ENCODE results near the gene ECT2L. TPM values are rescaled to one million over a fixed set of nuclear protein-coding genes. Genes with fewer than 3 reads are reported as not detected.

Gene ECT2L
- total and polyA plus RNA-seq, 9 donors: 0.05 to 6.8 (median 0.17) TPM

DNA sequence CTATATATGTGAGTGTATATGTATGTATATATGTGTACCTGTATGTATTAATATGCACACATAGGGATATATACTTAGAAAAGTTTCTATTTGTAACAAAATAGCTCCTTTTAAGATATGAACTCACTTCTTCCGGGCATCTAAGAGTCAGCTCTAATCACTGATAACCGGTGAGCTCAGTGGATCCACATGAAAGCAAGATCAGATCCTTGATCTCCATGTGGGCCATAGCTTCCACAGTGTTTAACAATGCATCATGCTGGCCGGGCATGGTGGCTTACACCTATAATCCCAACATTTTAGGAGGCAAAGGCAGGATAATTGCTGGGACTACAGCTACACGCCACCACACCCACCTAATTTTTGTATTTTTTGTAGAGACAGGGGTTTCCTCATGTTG is 52.6 kb downstream of the ECT2L start:
- intact Hi-C loops (cut with DNase I): no loop called here
- 81 to 95% (median 92%) methylated on average over 4 of the region's 4 CpGs for WGBS, 3 donors
- Histone ChIP-seq H3K27me3 (no peaks in the 10 kb centered on the region), H3K36me3 (no peaks in the 10 kb centered on the region), H3K4me3 (no peak overlapping the region), H3K27ac (no peak overlapping the region), H3K9me3 (no peaks in the 10 kb centered on the region), H3K4me1 (ENCODE audit: insufficient read depth) (peaks cover 4% of the 10 kb centered on the region)
- DNase-seq: no peak
- TF ChIP-seq, protein P1, sequence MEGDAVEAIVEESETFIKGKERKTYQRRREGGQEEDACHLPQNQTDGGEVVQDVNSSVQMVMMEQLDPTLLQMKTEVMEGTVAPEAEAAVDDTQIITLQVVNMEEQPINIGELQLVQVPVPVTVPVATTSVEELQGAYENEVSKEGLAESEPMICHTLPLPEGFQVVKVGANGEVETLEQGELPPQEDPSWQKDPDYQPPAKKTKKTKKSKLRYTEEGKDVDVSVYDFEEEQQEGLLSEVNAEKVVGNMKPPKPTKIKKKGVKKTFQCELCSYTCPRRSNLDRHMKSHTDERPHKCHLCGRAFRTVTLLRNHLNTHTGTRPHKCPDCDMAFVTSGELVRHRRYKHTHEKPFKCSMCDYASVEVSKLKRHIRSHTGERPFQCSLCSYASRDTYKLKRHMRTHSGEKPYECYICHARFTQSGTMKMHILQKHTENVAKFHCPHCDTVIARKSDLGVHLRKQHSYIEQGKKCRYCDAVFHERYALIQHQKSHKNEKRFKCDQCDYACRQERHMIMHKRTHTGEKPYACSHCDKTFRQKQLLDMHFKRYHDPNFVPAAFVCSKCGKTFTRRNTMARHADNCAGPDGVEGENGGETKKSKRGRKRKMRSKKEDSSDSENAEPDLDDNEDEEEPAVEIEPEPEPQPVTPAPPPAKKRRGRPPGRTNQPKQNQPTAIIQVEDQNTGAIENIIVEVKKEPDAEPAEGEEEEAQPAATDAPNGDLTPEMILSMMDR (IDR thresholded peaks at IDR 0.05): no peak
- TF ChIP-seq EP300 (IDR thresholded peaks at IDR 0.05) (no peak), POLR2A (IDR thresholded peaks at IDR 0.05) (no peak)

DNA sequence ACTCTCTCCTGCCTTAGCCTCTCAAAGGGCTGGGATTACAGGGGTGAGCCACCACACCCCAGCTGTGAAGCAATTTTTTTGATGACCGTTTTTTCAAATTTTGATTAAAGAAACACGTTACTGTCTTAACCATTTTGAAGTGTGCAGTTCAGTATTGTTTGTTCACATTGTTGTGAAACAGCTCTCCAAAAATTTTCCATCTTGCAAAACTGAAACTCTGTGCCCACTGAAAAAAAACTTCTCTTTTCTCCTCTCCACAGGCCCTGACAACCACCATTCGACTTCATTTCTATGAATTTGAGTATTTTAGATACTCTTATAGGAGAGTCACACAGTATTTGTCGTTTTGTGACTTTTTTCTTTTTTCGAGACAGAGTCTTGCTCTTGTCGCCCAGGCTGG is 53.9 kb downstream of the ECT2L start:
- Histone ChIP-seq H3K4me3 (no peak overlapping the region), H3K27ac (no peak overlapping the region), H3K27me3 (no peaks in the 10 kb centered on the region), H3K9me3 (no peaks in the 10 kb centered on the region), H3K36me3 (no peaks in the 10 kb centered on the region), H3K4me1 (ENCODE audit: insufficient read depth) (no peaks in the 10 kb centered on the region)
- intact Hi-C loops (cut with DNase I): no loop called here
- DNase-seq: no peak
- TF ChIP-seq POLR2A (IDR thresholded peaks at IDR 0.05) (no peak), EP300 (IDR thresholded peaks at IDR 0.05) (no peak)
- TF ChIP-seq, protein P1 (IDR thresholded peaks at IDR 0.05): no peak
- WGBS, 3 donors: 90 to 92% (median 92%) methylated on average over 6 of the region's 6 CpGs

DNA sequence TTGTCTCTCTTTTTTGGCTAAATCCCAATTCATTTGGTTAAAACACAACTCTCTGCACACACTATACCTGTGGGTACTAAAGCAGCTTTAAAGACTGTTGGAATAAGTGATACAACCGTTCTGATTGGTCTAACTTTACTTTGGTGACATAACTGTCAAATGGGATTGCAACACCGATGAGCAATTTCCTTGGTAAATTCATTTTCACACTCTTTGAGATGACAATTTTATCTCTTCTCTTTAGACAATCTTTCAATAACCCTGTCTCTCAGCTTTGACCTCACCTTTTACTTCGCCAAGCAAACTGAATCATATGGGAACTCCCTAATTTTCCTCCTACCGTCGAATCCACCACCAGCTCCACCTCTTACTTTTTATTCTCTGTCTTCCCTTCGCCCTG is 60.8 kb downstream of the ECT2L start:
- intact Hi-C loops (cut with DNase I): no loop called here
- H3K27ac ChIP-seq: no peak overlapping the region
- H3K4me3 ChIP-seq: no peak overlapping the region
- no peaks in the 10 kb centered on the region for H3K4me1 ChIP-seq (ENCODE audit: insufficient read depth)
- TF ChIP-seq EP300 (IDR thresholded peaks at IDR 0.05) (no peak), POLR2A (IDR thresholded peaks at IDR 0.05) (no peak)
- TF ChIP-seq, protein P1 (IDR thresholded peaks at IDR 0.05): no peak
- WGBS, 3 donors: 88 to 91% (median 89%) methylated on average over 6 of the region's 6 CpGs
- H3K36me3 ChIP-seq: no peaks in the 10 kb centered on the region
- no peak for DNase-seq
- H3K9me3 ChIP-seq: no peaks in the 10 kb centered on the region
- no peaks in the 10 kb centered on the region for H3K27me3 ChIP-seq

DNA sequence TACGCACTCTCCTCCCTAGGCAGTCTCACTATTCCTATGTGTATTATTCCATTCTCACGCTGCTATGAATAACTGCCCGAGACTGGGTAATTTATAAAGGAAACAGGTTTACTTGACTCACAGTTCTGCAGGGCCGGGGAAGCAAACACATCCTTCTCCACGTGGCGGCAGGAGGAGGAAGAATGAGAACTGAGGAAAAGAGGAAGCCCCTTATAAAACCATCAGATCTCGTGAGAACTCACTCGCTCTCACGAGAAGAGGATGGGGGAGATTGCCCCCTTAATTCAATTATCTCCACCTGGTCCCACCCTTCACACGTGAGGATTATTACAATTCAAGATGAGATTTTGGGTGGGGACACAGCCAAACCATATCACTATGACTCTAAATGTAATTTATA is 61.9 kb downstream of the ECT2L start:
- H3K4me3 ChIP-seq: no peak overlapping the region
- intact Hi-C loops (cut with DNase I): no loop called here
- TF ChIP-seq, protein P1 (IDR thresholded peaks at IDR 0.05): no peak
- TF ChIP-seq POLR2A (IDR thresholded peaks at IDR 0.05) (no peak), EP300 (IDR thresholded peaks at IDR 0.05) (no peak)
- H3K36me3 ChIP-seq: no peaks in the 10 kb centered on the region
- no peaks in the 10 kb centered on the region for H3K4me1 ChIP-seq (ENCODE audit: insufficient read depth)
- H3K27ac ChIP-seq: no peak overlapping the region
- 70 to 76% (median 73%) methylated on average over 10 of the region's 10 CpGs for WGBS, 3 donors
- no peaks in the 10 kb centered on the region for H3K9me3 ChIP-seq
- DNase-seq: no peak
- H3K27me3 ChIP-seq: no peaks in the 10 kb centered on the region

DNA sequence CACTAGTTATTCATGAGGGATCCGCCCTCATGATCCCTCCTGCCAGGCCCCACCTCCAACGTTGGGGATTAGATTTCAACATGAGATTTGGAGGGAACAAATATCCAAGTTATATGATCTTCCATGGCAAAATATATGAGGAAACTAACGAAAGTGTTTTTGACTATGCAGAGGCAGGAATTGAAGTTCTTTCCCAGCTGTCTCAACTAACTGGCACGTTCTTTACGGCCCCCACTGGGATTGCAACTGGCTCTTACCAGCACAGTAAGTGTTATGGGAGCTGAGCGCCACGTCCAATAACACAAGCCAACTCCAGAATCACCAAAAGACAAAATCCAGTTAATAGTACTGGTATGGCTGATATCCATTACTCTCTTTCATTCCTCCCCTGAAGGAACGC is 66.6 kb downstream of the ECT2L start:
- no peaks in the 10 kb centered on the region for H3K4me1 ChIP-seq (ENCODE audit: insufficient read depth)
- H3K4me3 ChIP-seq: no peak overlapping the region
- H3K27me3 ChIP-seq: no peaks in the 10 kb centered on the region
- DNase-seq: no peak
- TF ChIP-seq, protein P1 (IDR thresholded peaks at IDR 0.05): no peak
- no peak for TF ChIP-seq EP300 (IDR thresholded peaks at IDR 0.05)
- no peak for TF ChIP-seq POLR2A (IDR thresholded peaks at IDR 0.05)
- H3K36me3 ChIP-seq: no peaks in the 10 kb centered on the region
- intact Hi-C loops (cut with DNase I): no loop called here
- no peaks in the 10 kb centered on the region for H3K9me3 ChIP-seq
- 70 to 84% (median 75%) methylated on average over 8 of the region's 8 CpGs for WGBS, 3 donors
- H3K27ac ChIP-seq: no peak overlapping the region

Data from ovary (tissue), 9 donors.